NCI-H2196 treated with DMSO at 0.1 percent for 48 hours (cell line): ENCODE measurements around the gene APOBEC3A.
"Not testable (repeated sequence)": the region's sequence is repeated elsewhere in the genome, so short reads cannot be mapped to it uniquely, and the experiment has no call there.

Source experiments
- DNase-seq: peaks from one replicate; lab custom pipeline; 2025; ENCODE audit not compliant: unreplicated experiment; lab: John Stamatoyannopoulos, UW

APOBEC3A gene

DNA sequence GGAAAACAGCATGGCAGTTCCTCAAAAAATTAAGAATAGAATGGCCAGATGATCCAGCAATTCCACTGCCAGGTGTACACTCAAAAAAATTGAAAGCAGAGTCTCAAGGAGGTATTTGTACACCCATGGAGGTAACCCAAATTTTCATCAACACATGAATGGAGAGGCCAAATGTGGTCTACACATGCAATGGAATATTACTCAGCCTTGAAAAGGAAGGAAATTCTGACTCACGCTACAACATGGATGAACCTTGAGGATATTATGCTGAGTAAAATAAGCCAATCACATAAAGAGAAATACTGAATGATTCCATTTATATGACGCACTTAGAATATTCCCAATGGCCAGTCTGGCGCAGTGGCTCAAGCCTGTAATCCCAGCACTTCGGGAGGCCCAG, 19.9 kb downstream of the APOBEC3A start:
- DNase-seq = not testable (repeated sequence)

DNA sequence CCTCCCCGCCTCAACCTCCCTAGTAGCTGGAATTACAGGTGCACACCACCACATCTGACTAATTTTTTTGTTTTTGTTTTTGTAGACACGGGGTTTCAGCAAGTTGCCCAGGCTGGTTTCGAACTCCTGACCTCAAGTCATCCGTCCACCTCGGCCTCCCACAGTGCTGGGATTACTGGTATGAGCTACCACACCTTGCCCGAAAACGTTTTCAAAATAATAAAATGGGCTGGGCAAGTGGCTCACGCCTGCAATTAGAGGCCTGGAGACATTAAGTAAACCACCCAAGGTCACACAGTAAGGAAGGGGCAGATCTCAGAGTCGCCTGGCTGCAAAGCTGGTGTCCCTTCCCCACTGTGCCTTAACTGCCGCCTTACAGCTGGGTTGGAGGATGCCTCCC, 23.2 kb downstream of the APOBEC3A start:
- not testable (repeated sequence) for DNase-seq

DNA sequence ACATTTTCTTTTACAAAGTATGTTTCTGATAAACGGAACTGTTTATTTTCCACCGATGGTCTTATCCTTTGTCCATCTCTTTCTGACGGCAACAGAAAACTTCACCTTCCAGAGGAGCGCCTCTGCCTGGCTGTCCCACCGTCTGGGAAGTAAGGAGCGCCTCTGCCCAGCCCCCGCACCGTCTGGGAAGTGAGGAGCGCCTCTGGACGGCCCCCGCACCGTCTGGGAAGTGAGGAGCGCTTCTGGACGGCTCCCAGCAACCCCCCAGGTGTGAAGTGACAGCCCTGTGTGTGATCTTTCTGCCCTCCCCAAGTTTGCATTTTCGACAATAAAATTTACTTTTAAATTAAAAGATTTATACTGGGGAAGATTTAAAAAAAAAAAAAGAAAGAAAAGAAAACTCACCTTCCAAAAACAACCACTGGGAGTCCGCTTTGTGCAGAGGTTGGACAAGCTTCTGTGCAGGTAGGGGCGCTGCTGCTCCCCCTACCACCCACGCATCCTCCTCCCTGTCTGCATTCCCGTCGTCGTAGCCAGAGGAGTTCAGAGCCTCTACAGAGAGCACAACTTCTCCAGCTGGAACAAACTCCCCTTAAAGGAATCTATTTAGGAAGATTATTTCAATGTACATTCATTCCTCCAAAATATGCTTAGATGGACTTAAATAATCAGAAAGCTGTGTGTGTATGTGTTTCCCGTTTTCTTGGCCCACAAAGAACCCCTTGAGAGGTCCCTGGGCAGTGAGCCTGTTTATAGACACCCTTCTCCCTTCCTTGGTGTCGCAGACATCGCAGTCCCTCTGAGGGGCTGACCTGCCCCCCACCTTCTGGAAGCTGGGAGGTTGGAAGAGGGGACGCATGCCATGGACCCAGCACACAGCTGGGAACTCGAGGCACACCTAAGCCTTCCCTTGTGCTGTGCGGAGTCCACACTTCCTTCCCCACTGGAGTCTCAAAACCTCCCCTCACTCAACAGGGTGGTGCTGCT, 23.9 kb downstream of the APOBEC3A start:
- DNase-seq = no peak

DNA sequence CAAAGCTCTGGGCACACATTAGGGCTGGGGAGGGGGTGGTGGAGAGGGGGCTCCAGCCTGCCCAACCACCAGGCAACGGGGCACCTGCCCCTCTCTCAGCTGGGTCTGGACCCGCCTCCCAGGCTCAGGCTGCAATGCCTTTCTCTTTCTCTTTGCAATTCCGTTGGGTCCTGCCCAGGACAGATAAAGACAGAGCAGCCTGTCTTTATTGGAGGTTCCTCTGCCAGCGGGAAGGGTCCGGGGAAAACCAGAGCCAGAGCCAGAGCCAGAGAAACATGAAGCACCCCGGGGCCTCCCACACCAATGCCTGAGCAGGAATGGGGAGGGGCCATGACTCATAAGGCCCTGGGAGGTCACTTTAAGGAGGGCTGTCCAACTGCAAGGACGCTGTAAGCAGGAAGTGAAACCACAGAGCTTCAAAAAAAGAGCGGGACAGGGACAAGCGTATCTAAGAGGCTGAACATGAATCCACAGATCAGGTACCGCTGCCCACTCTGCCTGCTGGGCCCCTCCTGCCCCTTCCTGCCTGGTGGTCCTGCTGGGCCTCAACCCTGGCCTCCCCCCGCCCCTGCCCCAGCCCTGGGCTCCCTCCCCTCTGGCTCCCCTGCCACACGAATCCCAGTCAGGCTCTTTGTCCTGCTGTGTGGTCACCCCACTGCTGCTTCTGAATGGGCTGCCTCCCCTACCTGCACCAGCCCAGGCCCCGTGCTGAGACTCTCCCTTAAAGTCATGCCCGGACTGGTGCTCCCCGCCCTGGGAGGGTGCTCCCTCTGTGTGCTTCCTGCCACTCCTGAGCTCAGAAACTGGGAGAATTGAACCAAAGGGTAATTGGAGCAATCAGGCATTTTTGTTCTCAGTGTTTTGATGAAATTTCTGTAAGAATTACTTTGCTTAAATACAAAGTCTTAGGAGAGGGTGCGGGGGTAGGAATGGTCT, 24.9 kb downstream of the APOBEC3A start, which contains the start of gene APOBEC3B:
Gene APOBEC3B (plus strand): TSS at position 356 of the 936 bp plus-strand sequence. CDS start 107 bp downstream, at position 463.
- peak; percentile 72 for DNase-seq

DNA sequence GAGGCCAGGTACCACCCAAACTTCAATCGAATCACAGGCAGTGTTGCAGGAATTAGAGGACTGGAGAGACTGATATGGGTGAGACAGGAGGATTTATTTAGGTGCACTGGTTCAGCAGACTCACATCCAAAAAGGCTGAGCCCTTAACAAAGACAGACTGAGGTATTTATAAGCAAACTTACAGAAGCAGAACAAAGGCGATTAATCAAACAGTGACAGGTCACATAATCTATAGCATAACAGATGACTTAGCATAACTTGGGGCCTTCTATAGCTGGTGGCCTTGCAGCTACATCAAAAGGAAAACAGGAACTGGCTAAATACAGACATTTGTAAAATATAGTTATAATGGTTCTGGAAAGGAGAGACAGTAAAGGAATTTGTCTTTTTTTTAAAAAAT, 26.8 kb downstream of the APOBEC3A start:
- no peak for DNase-seq

DNA sequence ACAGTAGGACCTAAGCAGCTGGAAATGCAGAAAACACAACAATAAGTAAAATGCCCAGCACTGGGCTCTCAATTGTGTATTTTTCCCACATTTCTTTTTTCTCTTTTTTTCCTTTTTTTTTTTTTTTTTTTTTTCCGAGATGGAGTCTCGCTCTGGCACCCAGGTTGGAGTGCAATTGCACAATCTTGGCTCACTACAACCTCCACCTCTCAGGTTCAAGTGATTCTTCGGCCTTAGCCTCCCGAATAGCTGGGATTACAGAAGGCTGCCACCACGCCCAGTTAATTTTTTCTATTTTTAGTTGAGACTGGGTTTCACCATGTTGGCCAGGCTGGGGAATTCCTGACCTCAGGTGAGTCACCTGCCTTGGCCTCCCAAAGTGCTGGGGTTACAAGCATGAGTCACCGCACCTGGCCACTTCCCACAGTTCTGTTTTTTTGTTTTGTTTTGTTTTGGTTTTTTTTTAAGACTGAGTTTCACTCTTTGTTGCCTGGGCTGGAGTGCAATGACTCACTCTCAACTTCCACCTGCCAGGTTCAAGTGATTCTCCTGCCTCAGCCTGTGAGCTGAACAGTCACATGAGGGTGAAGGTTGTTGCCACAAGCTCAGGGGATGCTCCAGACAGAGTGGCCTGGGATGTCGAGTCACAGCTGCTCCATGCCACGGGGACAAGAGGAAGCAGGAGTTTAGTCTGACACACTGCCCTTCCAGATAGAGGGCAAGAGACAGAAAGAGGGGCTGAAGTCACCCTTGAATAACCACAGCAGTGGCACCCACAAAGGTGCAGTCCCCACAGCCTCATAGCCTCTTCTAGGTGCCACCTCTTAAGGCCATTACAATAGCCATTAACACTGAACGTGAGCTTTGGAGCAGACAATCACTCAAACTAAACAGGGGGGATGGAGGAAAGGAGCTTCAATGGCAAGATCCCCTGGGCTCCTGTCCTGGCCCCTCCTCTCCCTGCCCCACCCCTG, 27.7 kb downstream of the APOBEC3A start:
- DNase-seq = peak; percentile 54

DNA sequence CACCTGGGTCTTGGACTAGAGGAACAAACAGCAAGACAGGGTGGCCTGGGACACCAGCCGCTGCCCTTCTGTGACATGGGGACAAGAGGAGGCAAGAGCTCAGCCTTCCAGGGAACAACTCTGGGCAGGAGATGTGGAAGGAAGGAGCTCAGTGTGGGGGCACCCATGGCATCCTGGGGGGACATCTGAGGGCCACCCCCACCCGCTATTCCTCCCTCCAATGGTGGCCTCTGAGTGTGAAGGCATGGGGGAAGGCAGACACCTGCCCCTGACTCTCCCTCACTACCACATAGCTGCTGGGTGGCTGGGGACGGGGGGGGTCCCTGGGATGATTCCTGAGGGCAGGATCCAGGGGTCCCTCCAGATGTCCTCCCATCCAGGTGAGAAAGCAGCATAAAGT, 29.2 kb downstream of the APOBEC3A start:
- no peak for DNase-seq

DNA sequence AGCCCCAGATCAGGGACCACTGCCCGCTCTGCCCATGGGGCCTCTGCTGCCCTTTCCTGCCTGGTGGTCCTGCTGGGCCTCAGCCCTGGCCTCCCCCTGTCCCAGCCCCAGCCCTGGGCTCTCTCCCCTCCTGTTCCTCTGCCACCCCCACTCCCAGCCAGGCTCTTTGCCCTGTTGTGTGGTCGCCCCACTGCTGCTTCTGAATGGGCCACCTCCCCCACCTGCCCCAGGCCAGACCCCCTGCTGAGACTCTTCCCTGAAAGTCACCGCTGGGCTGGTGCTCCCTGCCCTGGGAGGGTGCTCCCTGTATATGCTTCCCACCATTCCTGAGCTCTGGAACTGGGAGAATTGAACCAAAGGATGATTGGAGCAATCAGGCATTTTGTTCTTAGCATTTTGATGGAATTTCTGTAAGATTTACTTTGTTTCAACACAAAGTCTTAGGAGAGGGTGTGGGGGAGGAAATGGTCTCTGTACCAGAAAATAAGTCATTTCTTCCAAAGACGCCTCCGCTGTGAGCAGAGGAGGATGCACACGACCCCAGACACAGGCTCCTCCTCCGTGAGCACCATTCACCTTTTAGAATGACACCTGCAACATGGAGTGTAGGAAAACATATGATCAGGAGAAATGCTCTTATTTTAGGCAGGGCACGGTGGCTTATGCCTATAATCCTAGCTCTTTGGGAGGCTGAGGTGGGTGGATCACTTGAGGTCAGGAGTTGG, 29.9 kb downstream of the APOBEC3A start:
- no peak for DNase-seq

DNA sequence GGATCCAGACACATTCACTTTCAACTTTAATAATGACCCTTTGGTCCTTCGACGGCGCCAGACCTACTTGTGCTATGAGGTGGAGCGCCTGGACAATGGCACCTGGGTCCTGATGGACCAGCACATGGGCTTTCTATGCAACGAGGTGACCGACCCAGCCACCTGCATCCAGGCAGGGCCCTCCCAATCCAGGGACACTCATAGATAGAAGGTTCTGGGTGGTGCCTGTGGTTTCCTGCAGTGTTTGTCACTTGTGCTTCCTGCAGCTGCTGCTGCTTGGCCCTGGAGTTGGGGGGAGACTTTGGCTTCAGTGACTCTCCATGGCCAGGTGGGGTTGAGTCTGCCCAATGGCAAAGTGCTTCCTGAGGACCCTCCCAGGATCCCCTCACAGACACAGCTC, 32.1 kb downstream of the APOBEC3A start:
- DNase-seq = no peak

DNA sequence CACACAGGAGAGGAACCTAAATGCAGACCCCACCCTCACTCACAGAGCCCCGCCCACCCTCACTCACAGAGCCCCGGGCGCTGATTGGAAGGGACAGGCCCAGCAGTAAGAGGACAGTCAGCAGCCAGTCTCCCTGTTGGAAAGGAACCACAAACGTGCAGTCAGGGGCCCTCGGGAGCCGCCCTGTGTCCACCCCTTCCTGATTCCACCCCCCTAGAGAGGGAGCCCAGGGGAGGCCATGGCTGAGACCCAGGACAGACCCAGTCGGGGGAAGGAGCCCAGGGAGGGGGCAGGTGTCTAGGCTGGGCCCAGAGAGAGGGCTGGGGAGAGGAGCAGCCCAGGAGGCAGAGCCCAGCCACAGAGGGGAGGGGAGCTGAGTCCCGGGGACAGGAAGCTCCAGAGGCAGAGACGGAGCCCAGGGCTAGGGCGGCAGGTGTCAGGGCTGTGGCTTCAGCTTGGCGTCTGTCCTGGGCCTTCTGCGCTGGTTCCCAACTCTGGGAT, 35.5 kb downstream of the APOBEC3A start:
- DNase-seq = peak; percentile 26

DNA sequence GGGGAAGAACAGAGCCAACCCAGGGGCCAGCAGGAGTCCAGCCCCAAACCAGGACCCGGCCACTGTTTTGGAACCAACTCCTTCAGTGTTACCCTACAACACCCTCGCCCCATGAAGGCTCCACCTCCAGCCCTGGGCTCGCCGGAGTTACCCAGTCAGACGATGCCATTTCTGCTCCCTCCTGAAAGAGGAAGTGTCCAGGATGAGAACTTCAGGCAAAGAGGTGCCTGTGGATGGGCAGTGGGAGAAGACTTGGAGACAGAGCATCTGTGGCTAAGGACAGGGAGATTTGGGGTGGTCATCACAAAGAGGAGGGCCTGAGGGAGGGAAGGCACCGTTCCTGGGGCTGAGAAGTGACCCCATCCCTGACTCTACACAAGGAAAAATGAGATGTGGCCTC, 38.7 kb downstream of the APOBEC3A start:
- no peak for DNase-seq

DNA sequence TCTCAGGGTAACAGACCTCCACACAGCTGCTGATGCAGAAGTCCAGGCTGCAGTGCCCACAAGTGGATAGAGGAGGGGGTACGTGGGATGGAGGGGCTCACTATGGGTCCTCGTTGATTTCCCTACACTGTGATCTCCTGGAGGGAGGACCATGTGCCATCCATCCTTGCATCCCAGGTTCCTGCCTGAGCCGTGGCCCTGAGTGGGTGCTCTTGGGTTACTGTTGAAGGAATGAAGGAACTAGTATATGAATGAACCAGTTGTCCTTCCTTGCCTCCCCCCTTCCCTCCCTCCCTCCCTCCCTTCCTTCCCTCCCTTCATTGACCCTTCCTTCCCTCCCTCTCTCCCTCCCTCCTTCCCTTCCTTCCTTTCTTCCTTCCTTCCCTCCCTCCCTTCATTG, 40.1 kb downstream of the APOBEC3A start:
- DNase-seq = no peak

DNA sequence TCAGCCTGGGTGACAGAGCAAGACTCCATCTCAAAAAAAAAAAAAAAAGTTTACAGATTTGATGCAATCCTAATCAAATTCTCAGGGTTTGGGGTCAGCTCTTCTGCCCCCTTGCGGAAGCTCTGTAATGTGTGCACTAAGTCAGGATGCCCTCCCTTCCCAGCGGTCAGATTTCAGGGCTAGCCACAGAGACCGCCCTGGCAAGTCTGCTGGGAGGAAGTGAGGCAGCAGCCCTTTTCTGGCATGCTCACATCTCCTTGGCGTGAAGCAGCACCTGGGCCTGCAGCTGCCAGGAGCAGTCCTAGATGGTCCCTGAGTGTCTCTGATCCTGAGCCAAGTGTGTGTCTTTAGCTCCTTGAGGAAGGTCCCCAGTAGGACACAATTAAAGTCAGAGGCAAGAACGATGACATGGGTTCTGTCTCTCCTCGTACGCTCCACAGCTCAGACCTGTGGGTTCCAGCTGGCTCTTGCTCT, 45.8 kb downstream of the APOBEC3A start:
- DNase-seq = peak; percentile 67

DNA sequence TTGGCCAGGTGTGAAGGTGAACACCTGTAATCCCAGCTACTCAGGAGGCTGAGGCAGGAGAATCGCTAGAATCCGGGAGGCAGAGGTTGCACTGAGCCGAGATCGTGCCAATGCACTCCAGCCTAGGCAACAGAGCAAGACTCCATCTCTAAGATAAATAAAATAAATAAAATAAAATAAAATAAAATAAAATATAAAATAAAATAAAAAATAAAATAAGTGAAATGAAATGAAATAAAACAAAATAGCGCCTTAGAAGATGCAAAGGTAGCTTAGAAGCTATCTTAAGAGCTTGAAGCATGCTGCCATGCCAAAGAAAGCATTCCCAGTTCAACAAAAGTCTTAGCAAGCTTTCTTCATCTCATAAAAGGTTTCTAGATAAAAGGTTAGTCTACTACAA, 49.8 kb downstream of the APOBEC3A start:
- no peak for DNase-seq

DNA sequence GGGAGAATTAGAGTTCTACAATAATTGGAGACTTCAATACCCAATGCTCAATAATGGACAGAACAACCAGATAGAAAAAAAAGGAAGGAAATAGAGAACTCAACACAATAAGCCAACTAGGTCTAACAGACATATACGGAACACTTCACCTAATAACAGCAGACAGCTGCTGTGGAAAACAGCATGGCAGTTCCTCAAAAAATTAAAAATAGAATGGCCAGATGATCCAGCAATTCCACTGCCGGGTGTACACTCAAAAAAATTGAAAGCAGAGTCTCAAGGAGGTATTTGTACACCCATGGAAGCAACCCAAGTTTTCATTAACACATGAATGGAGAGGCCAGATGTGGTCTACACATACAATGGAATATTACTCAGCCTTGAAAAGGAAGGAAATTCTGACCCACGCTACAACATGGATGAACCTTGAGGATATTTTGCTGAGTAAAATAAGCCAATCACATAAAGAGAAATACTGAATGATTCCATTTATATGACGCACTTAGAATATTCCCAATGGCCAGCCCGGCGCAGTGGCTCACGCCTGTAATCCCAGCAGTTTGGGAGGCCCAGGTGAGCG, 51.0 kb downstream of the APOBEC3A start:
- DNase-seq = not testable (repeated sequence)

DNA sequence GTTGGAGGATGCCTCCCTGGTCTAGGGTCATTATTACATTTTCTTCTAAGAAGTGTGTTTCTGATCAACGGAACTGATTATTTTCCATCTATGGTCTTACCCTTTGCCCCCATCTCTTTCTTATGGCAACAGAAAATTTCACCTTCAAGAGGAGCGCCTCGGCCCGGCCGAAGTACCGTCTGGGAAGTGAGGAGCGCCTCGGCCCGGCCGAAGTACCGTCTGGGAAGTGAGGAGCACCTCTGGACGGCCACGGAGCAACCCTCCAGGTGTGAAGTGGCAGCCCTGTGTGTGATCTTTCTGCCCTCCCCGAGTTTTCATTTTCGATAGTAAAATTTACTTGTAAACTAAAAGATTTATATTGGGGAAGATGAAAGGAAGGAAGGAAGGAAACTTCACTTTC, 53.5 kb downstream of the APOBEC3A start:
- no peak for DNase-seq
